NCI-H345 treated with DMSO at 0.1 percent for 48 hours (cell line): ENCODE results near the gene GPX7.

Experiments used
- DNase-seq: peaks from one replicate; lab custom pipeline; 2025; ENCODE audit not compliant: unreplicated experiment; lab: John Stamatoyannopoulos, UW

The GPX7 gene

GRCh38 chr1:52585474-52585873 is 16.7 kb upstream of the GPX7 start:
- no peak for DNase-seq

GRCh38 chr1:52588027-52588426 is 14.1 kb upstream of the GPX7 start:
- no peak for DNase-seq

- no peak for DNase-seq
Measured at GRCh38 chr1:52588535-52588934, 13.6 kb upstream of the GPX7 start.

- no peak for DNase-seq
Measured at GRCh38 chr1:52590266-52590665, 11.9 kb upstream of the GPX7 start.

GRCh38 chr1:52592637-52593323 is 9.4 kb upstream of the GPX7 start:
- DNase-seq = no peak

GRCh38 chr1:52593495-52593894 is 8.7 kb upstream of the GPX7 start:
- DNase-seq = no peak

- no peak for DNase-seq
Measured at GRCh38 chr1:52595061-52595460, 7.1 kb upstream of the GPX7 start.

GRCh38 chr1:52597912-52598311 is 4.3 kb upstream of the GPX7 start:
- no peak for DNase-seq

- DNase-seq = no peak
Measured at GRCh38 chr1:52598729-52599128, 3.4 kb upstream of the GPX7 start.

- no peak for DNase-seq
Measured at GRCh38 chr1:52599236-52599635, 2.9 kb upstream of the GPX7 start.

GRCh38 chr1:52600533-52601179 is 1.5 kb upstream of the GPX7 start:
- DNase-seq = no peak

- DNase-seq = no peak
Measured at GRCh38 chr1:52601519-52601918, 652 bp upstream of the GPX7 start.

- DNase-seq = no peak
Measured at GRCh38 chr1:52602856-52603600, 857 bp downstream of the GPX7 start.

- DNase-seq = no peak
Measured at GRCh38 chr1:52603630-52604029, 1.5 kb downstream of the GPX7 start.

GRCh38 chr1:52604063-52604770 is 2.0 kb downstream of the GPX7 start:
- no peak for DNase-seq

GRCh38 chr1:52613636-52614373 is 11.6 kb downstream of the GPX7 start:
- no peak for DNase-seq

GRCh38 chr1:52614671-52615070 is 12.5 kb downstream of the GPX7 start:
- DNase-seq = no peak

- DNase-seq = no peak
Measured at GRCh38 chr1:52615489-52616042, 13.4 kb downstream of the GPX7 start.

GRCh38 chr1:52621950-52622349 is 19.8 kb downstream of the GPX7 start:
- no peak for DNase-seq

- DNase-seq = no peak
Measured at GRCh38 chr1:52623812-52624211, 21.6 kb downstream of the GPX7 start.

- DNase-seq = no peak
Measured at GRCh38 chr1:52627028-52627427, 24.9 kb downstream of the GPX7 start.
